Kasumi-1 (cell line): ENCODE results near the gene LYST.
"Not testable (repeated sequence)": the region's sequence is repeated elsewhere in the genome, so short reads cannot be mapped to it uniquely, and the experiment has no call there.

Experiments used
- DNase-seq, 2 experiments: peaks; one replicate each; lab custom pipeline; 2025; lab: John Stamatoyannopoulos, UW

Gene LYST

GRCh38 chr1:235659186-235659771 lies 207.4 kb downstream of the LYST start:
- DNase-seq = no peak

GRCh38 chr1:235657747-235658526 lies 208.8 kb downstream of the LYST start:
- no peak for DNase-seq

GRCh38 chr1:235657269-235657668 lies 209.4 kb downstream of the LYST start:
- no peak for DNase-seq

- no peak for DNase-seq
Observed at GRCh38 chr1:235652364-235652763, 214.3 kb downstream of the LYST start.

GRCh38 chr1:235651170-235651806 lies 215.4 kb downstream of the LYST start:
- no peak for DNase-seq

GRCh38 chr1:235650341-235651169 lies 216.2 kb downstream of the LYST start:
- no peak for DNase-seq

- no peak for DNase-seq
Observed at GRCh38 chr1:235649368-235650163, 217.1 kb downstream of the LYST start, which contains the start of gene GNG4. TSS of gene GNG4 (minus strand) at chr1:235649784. CDS start at chr1:235583838, 65,946 bp downstream.

- peak; percentile 56 to 65 for DNase-seq
Observed at GRCh38 chr1:235648954-235649367, 217.7 kb downstream of the LYST start.

GRCh38 chr1:235648407-235648907 lies 218.2 kb downstream of the LYST start:
- no peak for DNase-seq

- DNase-seq = not testable (repeated sequence)
Observed at GRCh38 chr1:235647537-235647936, 219.2 kb downstream of the LYST start.

- no peak for DNase-seq
Observed at GRCh38 chr1:235646463-235646862, 220.2 kb downstream of the LYST start.

GRCh38 chr1:235644693-235645305 lies 221.9 kb downstream of the LYST start:
- no peak for DNase-seq

- no peak for DNase-seq
Observed at GRCh38 chr1:235643837-235644692, 222.6 kb downstream of the LYST start.

GRCh38 chr1:235642943-235643371 lies 223.7 kb downstream of the LYST start:
- no peak for DNase-seq

GRCh38 chr1:235642011-235642942 lies 224.4 kb downstream of the LYST start:
- peak; percentile 32 to 36 for DNase-seq

GRCh38 chr1:235640580-235640979 lies 226.1 kb downstream of the LYST start:
- DNase-seq = no peak

- DNase-seq = no peak
Observed at GRCh38 chr1:235639226-235640205, 227.2 kb downstream of the LYST start.
